ENCODE results near the gene VPS33A. TPM values are rescaled to one million over a fixed set of nuclear protein-coding genes. Genes with fewer than 3 reads are reported as not detected.

Gene VPS33A
- total and polyA plus RNA-seq, 2 of the 13 experiments (the other 11 are each of a cell fraction or from before 2014, with no cell fraction given), result 11.0 to 43.6 TPM

DNA sequence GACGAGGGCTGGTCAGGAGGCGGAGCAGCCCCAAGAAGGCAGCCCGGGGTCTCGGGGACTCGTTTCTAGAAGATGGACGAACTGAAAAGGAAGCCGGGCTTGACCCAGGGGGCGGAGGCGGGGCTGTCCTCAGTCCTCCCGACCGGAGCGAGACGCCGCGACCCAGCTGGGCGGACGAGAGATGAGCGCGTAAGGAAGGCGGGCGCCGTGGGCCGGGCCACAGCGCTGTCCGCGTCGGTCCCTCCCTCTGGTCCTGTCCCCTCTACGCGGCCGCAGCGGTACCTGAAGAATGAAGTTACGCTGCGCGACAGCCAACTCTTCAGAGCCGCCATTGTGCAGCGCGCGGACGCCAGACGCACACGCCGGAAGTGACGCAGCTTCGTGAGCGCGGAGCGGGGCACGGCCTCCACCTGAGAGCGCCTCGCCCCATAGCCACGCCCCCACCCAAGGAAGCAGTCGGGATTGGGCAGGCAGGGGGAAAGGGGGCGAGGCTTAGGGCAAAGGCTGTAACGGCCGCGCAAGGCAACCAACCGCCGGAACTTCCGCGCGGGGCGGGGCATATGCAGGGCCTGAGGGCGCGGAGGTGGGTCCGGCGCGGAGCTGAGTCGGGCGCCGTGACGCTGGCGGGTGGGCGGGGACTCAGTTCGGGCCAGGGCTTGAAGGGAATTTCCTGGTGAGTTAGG is 40.5 kb downstream of the VPS33A start, which contains the start of gene DIABLO (continued):
- TF ChIP-seq, protein P1, sequence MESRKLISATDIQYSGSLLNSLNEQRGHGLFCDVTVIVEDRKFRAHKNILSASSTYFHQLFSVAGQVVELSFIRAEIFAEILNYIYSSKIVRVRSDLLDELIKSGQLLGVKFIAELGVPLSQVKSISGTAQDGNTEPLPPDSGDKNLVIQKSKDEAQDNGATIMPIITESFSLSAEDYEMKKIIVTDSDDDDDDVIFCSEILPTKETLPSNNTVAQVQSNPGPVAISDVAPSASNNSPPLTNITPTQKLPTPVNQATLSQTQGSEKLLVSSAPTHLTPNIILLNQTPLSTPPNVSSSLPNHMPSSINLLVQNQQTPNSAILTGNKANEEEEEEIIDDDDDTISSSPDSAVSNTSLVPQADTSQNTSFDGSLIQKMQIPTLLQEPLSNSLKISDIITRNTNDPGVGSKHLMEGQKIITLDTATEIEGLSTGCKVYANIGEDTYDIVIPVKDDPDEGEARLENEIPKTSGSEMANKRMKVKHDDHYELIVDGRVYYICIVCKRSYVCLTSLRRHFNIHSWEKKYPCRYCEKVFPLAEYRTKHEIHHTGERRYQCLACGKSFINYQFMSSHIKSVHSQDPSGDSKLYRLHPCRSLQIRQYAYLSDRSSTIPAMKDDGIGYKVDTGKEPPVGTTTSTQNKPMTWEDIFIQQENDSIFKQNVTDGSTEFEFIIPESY (CRISPR knock-in tag; IDR thresholded peaks at IDR 0.05), result 0 out of 2 replicates have a peak, but pooled peaks have one; percentile 21
- TF ChIP-seq, protein P2, sequence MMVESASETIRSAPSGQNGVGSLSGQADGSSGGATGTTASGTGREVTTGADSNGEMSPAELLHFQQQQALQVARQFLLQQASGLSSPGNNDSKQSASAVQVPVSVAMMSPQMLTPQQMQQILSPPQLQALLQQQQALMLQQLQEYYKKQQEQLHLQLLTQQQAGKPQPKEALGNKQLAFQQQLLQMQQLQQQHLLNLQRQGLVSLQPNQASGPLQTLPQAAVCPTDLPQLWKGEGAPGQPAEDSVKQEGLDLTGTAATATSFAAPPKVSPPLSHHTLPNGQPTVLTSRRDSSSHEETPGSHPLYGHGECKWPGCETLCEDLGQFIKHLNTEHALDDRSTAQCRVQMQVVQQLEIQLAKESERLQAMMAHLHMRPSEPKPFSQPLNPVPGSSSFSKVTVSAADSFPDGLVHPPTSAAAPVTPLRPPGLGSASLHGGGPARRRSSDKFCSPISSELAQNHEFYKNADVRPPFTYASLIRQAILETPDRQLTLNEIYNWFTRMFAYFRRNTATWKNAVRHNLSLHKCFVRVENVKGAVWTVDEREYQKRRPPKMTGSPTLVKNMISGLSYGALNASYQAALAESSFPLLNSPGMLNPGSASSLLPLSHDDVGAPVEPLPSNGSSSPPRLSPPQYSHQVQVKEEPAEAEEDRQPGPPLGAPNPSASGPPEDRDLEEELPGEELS (CRISPR knock-in tag; IDR thresholded peaks at IDR 0.05), result peak; percentile 42
- TF ChIP-seq NAIF1 (CRISPR knock-in tag; IDR thresholded peaks at IDR 0.05; ENCODE audit: borderline replicate concordance), result no peak
- no peak for TF ChIP-seq ZFP36 (IDR thresholded peaks at IDR 0.05; ENCODE audit: borderline replicate concordance, low read depth, low read length, partially characterized antibody)
- no peak for TF ChIP-seq PLRG1 (conservative IDR thresholded peaks at IDR 0.05)
- TF ChIP-seq ISL2 (CRISPR knock-in tag; IDR thresholded peaks at IDR 0.05), result peak; percentile 53
- TF ChIP-seq, protein P3, sequence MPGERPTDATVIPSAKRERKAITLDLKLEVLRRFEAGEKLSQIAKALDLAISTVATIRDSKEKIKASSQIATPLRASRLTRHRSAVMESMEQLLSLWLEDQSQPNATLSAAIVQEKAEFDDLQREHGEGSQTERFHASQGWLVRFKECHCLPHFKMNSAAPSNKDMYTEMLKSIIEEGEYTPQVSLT (CRISPR knock-in tag; IDR thresholded peaks at IDR 0.05; ENCODE audit: borderline replicate concordance, low read depth), result no peak
- peak; percentile 27; the same call in 1 of the 2 replicates for TF ChIP-seq ZNF878 (CRISPR knock-in tag; IDR thresholded peaks at IDR 0.05)
- TF ChIP-seq, protein P4, sequence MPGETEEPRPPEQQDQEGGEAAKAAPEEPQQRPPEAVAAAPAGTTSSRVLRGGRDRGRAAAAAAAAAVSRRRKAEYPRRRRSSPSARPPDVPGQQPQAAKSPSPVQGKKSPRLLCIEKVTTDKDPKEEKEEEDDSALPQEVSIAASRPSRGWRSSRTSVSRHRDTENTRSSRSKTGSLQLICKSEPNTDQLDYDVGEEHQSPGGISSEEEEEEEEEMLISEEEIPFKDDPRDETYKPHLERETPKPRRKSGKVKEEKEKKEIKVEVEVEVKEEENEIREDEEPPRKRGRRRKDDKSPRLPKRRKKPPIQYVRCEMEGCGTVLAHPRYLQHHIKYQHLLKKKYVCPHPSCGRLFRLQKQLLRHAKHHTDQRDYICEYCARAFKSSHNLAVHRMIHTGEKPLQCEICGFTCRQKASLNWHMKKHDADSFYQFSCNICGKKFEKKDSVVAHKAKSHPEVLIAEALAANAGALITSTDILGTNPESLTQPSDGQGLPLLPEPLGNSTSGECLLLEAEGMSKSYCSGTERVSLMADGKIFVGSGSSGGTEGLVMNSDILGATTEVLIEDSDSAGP (CRISPR knock-in tag; IDR thresholded peaks at IDR 0.05; ENCODE audit: borderline replicate concordance), result peak; percentile 89; the same call in 1 of the 2 replicates
- peak; percentile 60; the same call in 1 of the 2 replicates for TF ChIP-seq ZFY (CRISPR knock-in tag; IDR thresholded peaks at IDR 0.05)
- TF ChIP-seq, protein P5, sequence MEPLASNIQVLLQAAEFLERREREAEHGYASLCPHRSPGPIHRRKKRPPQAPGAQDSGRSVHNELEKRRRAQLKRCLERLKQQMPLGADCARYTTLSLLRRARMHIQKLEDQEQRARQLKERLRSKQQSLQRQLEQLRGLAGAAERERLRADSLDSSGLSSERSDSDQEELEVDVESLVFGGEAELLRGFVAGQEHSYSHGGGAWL (CRISPR knock-in tag; IDR thresholded peaks at IDR 0.05), result no peak
- no peak for TF ChIP-seq ZNF569 (CRISPR knock-in tag; IDR thresholded peaks at IDR 0.05; ENCODE audit: borderline replicate concordance)
- TF ChIP-seq, protein P6, sequence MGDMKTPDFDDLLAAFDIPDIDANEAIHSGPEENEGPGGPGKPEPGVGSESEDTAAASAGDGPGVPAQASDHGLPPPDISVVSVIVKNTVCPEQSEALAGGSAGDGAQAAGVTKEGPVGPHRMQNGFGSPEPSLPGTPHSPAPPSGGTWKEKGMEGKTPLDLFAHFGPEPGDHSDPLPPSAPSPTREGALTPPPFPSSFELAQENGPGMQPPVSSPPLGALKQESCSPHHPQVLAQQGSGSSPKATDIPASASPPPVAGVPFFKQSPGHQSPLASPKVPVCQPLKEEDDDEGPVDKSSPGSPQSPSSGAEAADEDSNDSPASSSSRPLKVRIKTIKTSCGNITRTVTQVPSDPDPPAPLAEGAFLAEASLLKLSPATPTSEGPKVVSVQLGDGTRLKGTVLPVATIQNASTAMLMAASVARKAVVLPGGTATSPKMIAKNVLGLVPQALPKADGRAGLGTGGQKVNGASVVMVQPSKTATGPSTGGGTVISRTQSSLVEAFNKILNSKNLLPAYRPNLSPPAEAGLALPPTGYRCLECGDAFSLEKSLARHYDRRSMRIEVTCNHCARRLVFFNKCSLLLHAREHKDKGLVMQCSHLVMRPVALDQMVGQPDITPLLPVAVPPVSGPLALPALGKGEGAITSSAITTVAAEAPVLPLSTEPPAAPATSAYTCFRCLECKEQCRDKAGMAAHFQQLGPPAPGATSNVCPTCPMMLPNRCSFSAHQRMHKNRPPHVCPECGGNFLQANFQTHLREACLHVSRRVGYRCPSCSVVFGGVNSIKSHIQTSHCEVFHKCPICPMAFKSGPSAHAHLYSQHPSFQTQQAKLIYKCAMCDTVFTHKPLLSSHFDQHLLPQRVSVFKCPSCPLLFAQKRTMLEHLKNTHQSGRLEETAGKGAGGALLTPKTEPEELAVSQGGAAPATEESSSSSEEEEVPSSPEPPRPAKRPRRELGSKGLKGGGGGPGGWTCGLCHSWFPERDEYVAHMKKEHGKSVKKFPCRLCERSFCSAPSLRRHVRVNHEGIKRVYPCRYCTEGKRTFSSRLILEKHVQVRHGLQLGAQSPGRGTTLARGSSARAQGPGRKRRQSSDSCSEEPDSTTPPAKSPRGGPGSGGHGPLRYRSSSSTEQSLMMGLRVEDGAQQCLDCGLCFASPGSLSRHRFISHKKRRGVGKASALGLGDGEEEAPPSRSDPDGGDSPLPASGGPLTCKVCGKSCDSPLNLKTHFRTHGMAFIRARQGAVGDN (CRISPR knock-in tag; IDR thresholded peaks at IDR 0.05), result peak; percentile 77
- TF ChIP-seq RBAK (CRISPR knock-in tag; IDR thresholded peaks at IDR 0.05), result no peak
- peak; percentile 74 for TF ChIP-seq ZNF335 (CRISPR knock-in tag; IDR thresholded peaks at IDR 0.05)
- TF ChIP-seq CREB1 (IDR thresholded peaks at IDR 0.05), result peak; percentile 94
- TF ChIP-seq CREB1 (CRISPR knock-in tag; IDR thresholded peaks at IDR 0.05), result peak; percentile 98

All from HepG2 (cell line).